HepG2 (cell line): Measurements from ENCODE around the gene HSPB6. TPM values are rescaled to one million over a fixed set of nuclear protein-coding genes. Genes with fewer than 3 reads are reported as not detected.

ENCODE experiments used
- CREM ChIP-seq, 2 experiments: sonication (generic) in 1 of 2; formaldehyde crosslinking in 1 of 2; IDR thresholded peaks; 2 replicates each; pipeline versions ENCODE4 v1.4.0 to v1.6.1; 2016 to 2020; ENCODE audit warnings: antibody characterized with exemption in 1 of 2, mild to moderate bottlenecking in 1 of 2, missing genetic modification reagents in 1 of 2
- FOXJ3 ChIP-seq: sonication (generic); formaldehyde crosslinking; IDR thresholded peaks from 2 replicates; pipeline ENCODE4 v1.4.0; 2020; ENCODE audit warnings: missing genetic modification reagents, mild to moderate bottlenecking, borderline replicate concordance
- HOXA3 ChIP-seq: sonication (generic); formaldehyde crosslinking; IDR thresholded peaks from 2 replicates; pipeline ENCODE4 v1.5.0; 2020; ENCODE audit warnings: missing genetic modification reagents
- KDM3A ChIP-seq: IDR thresholded peaks from 2 replicates; pipeline ENCODE4 v1.6.1; 2018; ENCODE audit warnings: low read depth, missing compliant biosample characterization
- NCOR1 ChIP-seq: fragments of 200-600 bp; sonication (generic); IDR thresholded peaks from 2 replicates; pipeline ENCODE4 v1.7.0; 2017; ENCODE audit warnings: antibody characterized with exemption, low read length, borderline replicate concordance
- NFIC ChIP-seq: IDR thresholded peaks from 2 replicates; pipeline ENCODE4 v1.6.1; 2012; ENCODE audit warnings: mild to moderate bottlenecking, low read length, inconsistent platforms
- NFKB2 ChIP-seq: sonication (generic); formaldehyde crosslinking; IDR thresholded peaks from 2 replicates; pipeline ENCODE4 v1.4.0; 2020; ENCODE audit warnings: missing genetic modification reagents, borderline replicate concordance
- NPAS2 ChIP-seq: sonication (generic); formaldehyde crosslinking; IDR thresholded peaks from 2 replicates; pipeline ENCODE4 v1.8.0; 2022; ENCODE audit warnings: mild to moderate bottlenecking, missing genetic modification reagents, borderline replicate concordance
- NR2C2 ChIP-seq: sonication (generic); formaldehyde crosslinking; IDR thresholded peaks from 2 replicates; pipeline ENCODE4 v1.4.0; 2020; ENCODE audit warnings: missing genetic modification reagents, mild to moderate bottlenecking, moderate library complexity, borderline replicate concordance
- RBAK ChIP-seq: sonication (generic); formaldehyde crosslinking; IDR thresholded peaks from 2 replicates; pipeline ENCODE4 v1.5.1; 2020; ENCODE audit warnings: mild to moderate bottlenecking, missing genetic modification reagents
- RBM22 ChIP-seq: fragments of 200-400 bp; formaldehyde crosslinking; optimal IDR thresholded peaks from 2 replicates; pipeline ENCODE3; 2017; ENCODE audit warnings: mild to moderate bottlenecking, low read length, moderate library complexity
- RCOR2 ChIP-seq: IDR thresholded peaks from 2 replicates; pipeline ENCODE4 v1.6.1; 2016; ENCODE audit warnings: missing biosample characterization, missing genetic modification reagents
- SRSF9 ChIP-seq: fragments of 200-400 bp; formaldehyde crosslinking; IDR thresholded peaks from 2 replicates; pipeline ENCODE4 v1.6.1; 2018; ENCODE audit warnings: borderline replicate concordance, mild to moderate bottlenecking, low read depth, low read length; ENCODE audit not compliant: insufficient read depth, poor library complexity, severe bottlenecking
- TGIF2 ChIP-seq: IDR thresholded peaks from 2 replicates; pipeline ENCODE4 v1.6.1; 2016; ENCODE audit warnings: control low read depth, missing compliant biosample characterization
- YY1 ChIP-seq: IDR thresholded peaks from 2 replicates; pipeline ENCODE4 v1.6.1; 2011; ENCODE audit warnings: low read length, low read depth, moderate library complexity, mild to moderate bottlenecking; ENCODE audit not compliant: insufficient read depth, insufficient replicate concordance
- ZBTB42 ChIP-seq: sonication (generic); formaldehyde crosslinking; IDR thresholded peaks from 2 replicates; pipeline ENCODE4 v1.5.0; 2020; ENCODE audit warnings: mild to moderate bottlenecking, missing genetic modification reagents
- ZFYVE20 ChIP-seq: sonication (generic); formaldehyde crosslinking; IDR thresholded peaks from 2 replicates; pipeline ENCODE4 v1.8.0; 2023; ENCODE audit warnings: low read depth, mild to moderate bottlenecking, moderate library complexity, missing genetic modification reagents, borderline replicate concordance
- ZMYM2 ChIP-seq: sonication (generic); formaldehyde crosslinking; IDR thresholded peaks from 2 replicates; pipeline ENCODE4 v1.8.0; 2022; ENCODE audit warnings: mild to moderate bottlenecking, missing genetic modification reagents
- ZNF263 ChIP-seq: sonication (generic); formaldehyde crosslinking; IDR thresholded peaks from 2 replicates; pipeline ENCODE4 v1.4.0; 2020; ENCODE audit warnings: missing genetic modification reagents
- ZNF33B ChIP-seq: sonication (generic); formaldehyde crosslinking; IDR thresholded peaks from 2 replicates; pipeline ENCODE4 v1.5.1; 2020; ENCODE audit warnings: mild to moderate bottlenecking, missing genetic modification reagents
- ZNF510 ChIP-seq: sonication (generic); formaldehyde crosslinking; IDR thresholded peaks from 2 replicates; pipeline ENCODE4 v1.4.0; 2020; ENCODE audit warnings: low read depth, mild to moderate bottlenecking, missing genetic modification reagents
- ZNF572 ChIP-seq: sonication (generic); formaldehyde crosslinking; IDR thresholded peaks from 2 replicates; pipeline ENCODE4 v1.5.1; 2020; ENCODE audit warnings: mild to moderate bottlenecking, missing genetic modification reagents
- ZNF615 ChIP-seq: sonication (generic); formaldehyde crosslinking; IDR thresholded peaks from 2 replicates; pipeline ENCODE4 v1.5.0; 2020; ENCODE audit warnings: mild to moderate bottlenecking, missing genetic modification reagents, borderline replicate concordance
- ZNF674 ChIP-seq: sonication (generic); formaldehyde crosslinking; IDR thresholded peaks from 2 replicates; pipeline ENCODE4 v1.5.0; 2020; ENCODE audit warnings: low read depth, mild to moderate bottlenecking, missing genetic modification reagents
- ZNF772 ChIP-seq: sonication (generic); formaldehyde crosslinking; IDR thresholded peaks from 2 replicates; pipeline ENCODE4 v1.5.0; 2020; ENCODE audit warnings: mild to moderate bottlenecking, missing genetic modification reagents
- polyA plus RNA-seq, 8 experiments: library from polyadenylated mRNA; depleted of rRNA in 3 of 8; stranded (reverse) in 7 of 8; unstranded in 1 of 8; fragments of >200 nt; fragmentation: Illumina TruSeq in 4 of 8; extraction: Trizol in 4 of 8; gene quantifications; 2 replicates each; pipeline versions ENCODE4 v1.2.1 to v1.2.3, GENCODE V29; 2011 to 2016; ENCODE audit warnings: low read depth in 4 of 8, missing spikeins in 1 of 8, mixed read lengths in 1 of 8; ENCODE audit not compliant: insufficient read depth in 1 of 8
- total RNA-seq, 5 experiments: library from RNA; depleted of rRNA; stranded (reverse); fragments of >200 nt; fragmentation: Illumina TruSeq; extraction: Trizol; gene quantifications; 2 replicates each; pipeline ENCODE4 v1.2.3, GENCODE V29; 2016; ENCODE audit warnings: low read depth in 1 of 5
- TF ChIP-seq, protein P1 (sequence below): sonication (generic); formaldehyde crosslinking; IDR thresholded peaks from 2 replicates; pipeline ENCODE4 v1.5.1; 2020; ENCODE audit warnings: missing genetic modification reagents, mild to moderate bottlenecking, borderline replicate concordance
- TF ChIP-seq, protein P2 (sequence below): sonication (generic); formaldehyde crosslinking; IDR thresholded peaks from 2 replicates; pipeline ENCODE4 v1.4.0; 2020; ENCODE audit warnings: mild to moderate bottlenecking, missing genetic modification reagents
- TF ChIP-seq, protein P3 (sequence below): sonication (generic); formaldehyde crosslinking; conservative IDR thresholded peaks from 2 replicates; pipeline ENCODE4 v1.8.0; 2022; ENCODE audit warnings: mild to moderate bottlenecking, moderate library complexity, missing genetic modification reagents

HSPB6 gene
- total and polyA plus RNA-seq, 2 of the 13 experiments (the other 11 are each of a cell fraction or from before 2014, with no cell fraction given): 0.18 TPM; not detected in 1

DNA sequence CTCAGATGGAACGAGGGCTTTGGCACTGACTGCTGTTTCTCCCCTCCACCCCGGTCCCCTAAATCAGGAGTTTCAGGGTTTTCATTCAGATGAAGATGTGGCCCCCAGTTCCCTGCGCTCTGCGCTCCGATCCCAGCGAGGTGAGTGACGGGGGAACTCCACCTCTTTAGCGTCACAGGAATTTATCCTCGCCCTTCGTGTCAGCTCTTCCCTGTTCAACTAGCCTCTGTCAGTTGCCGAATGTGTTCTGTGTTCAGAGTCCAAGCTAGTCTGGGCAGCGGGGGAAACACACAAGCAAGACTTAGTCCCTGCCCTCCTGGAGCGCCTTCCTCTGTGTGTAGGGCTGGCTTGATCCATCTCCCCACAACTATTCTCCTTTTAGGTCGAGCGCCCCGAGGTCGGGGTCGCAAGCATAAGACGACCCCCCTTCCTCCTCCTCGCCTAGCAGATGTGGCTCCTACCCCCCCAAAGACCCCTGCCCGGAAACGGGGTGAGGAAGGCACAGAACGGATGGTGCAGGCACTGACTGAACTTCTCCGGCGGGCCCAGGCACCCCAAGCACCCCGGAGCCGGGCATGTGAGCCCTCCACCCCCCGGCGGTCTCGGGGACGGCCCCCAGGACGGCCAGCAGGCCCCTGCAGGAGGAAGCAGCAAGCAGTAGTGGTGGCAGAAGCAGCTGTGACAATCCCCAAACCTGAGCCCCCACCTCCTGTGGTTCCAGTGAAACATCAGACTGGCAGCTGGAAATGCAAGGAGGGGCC is 37.2 kb downstream of the HSPB6 start (continued):
- TF ChIP-seq, protein P1, sequence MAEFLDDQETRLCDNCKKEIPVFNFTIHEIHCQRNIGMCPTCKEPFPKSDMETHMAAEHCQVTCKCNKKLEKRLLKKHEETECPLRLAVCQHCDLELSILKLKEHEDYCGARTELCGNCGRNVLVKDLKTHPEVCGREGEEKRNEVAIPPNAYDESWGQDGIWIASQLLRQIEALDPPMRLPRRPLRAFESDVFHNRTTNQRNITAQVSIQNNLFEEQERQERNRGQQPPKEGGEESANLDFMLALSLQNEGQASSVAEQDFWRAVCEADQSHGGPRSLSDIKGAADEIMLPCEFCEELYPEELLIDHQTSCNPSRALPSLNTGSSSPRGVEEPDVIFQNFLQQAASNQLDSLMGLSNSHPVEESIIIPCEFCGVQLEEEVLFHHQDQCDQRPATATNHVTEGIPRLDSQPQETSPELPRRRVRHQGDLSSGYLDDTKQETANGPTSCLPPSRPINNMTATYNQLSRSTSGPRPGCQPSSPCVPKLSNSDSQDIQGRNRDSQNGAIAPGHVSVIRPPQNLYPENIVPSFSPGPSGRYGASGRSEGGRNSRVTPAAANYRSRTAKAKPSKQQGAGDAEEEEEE (CRISPR knock-in tag): no peak
- TF ChIP-seq TGIF2 (CRISPR knock-in tag) (no peak), HOXA3 (peak; percentile 62), ZNF263 (CRISPR knock-in tag) (peak; percentile 37; the same call in 1 of the 2 replicates), ZNF772 (CRISPR knock-in tag) (no peak), KDM3A (CRISPR knock-in tag) (no peak), SRSF9 (no peak), CREM (IDR thresholded peaks at IDR 0.05) (peak; percentile 39; the same call in 1 of the 2 replicates), CREM (CRISPR knock-in tag; IDR thresholded peaks at IDR 0.05) (no peak), ZNF33B (CRISPR knock-in tag) (no peak), NCOR1 (no peak), ZFYVE20 (no peak), ZNF510 (CRISPR knock-in tag) (no peak), ZBTB42 (CRISPR knock-in tag) (no peak), ZMYM2 (CRISPR knock-in tag) (no peak), FOXJ3 (CRISPR knock-in tag) (no peak), ZNF674 (CRISPR knock-in tag) (no peak), NFKB2 (CRISPR knock-in tag) (no peak), NR2C2 (no peak), RBAK (no peak), ZNF615 (CRISPR knock-in tag) (no peak), NFIC (no peak), NPAS2 (no peak), ZNF572 (CRISPR knock-in tag) (no peak), RCOR2 (CRISPR knock-in tag) (no peak), RBM22 (no peak), YY1 (no peak)
- TF ChIP-seq, protein P2, sequence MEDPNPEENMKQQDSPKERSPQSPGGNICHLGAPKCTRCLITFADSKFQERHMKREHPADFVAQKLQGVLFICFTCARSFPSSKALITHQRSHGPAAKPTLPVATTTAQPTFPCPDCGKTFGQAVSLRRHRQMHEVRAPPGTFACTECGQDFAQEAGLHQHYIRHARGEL: no peak
- TF ChIP-seq, protein P3, sequence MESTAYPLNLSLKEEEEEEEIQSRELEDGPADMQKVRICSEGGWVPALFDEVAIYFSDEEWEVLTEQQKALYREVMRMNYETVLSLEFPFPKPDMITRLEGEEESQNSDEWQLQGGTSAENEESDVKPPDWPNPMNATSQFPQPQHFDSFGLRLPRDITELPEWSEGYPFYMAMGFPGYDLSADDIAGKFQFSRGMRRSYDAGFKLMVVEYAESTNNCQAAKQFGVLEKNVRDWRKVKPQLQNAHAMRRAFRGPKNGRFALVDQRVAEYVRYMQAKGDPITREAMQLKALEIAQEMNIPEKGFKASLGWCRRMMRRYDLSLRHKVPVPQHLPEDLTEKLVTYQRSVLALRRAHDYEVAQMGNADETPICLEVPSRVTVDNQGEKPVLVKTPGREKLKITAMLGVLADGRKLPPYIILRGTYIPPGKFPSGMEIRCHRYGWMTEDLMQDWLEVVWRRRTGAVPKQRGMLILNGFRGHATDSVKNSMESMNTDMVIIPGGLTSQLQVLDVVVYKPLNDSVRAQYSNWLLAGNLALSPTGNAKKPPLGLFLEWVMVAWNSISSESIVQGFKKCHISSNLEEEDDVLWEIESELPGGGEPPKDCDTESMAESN (CRISPR knock-in tag): no peak
